Prostate gland (tissue), 2 donors: ENCODE measurements around the gene UVRAG. TPM values are rescaled to one million over a fixed set of nuclear protein-coding genes. Genes with fewer than 3 reads are reported as not detected.

ENCODE experiments used
- DNase-seq: peaks from one replicate; pipeline ENCODE4 v3.0.0-alpha.2; 2019; ENCODE audit warnings: low spot score
- H3K27ac ChIP-seq, 2 donors: fragments of 200-600 bp; sonication (generic); 2 replicates each; pipeline ENCODE4 v1.5.1; 2017 to 2019
- H3K27me3 ChIP-seq: fragments of 200-600 bp; sonication (generic); replicated peaks from 2 replicates; pipeline ENCODE4 v1.5.1; 2019; ENCODE audit not compliant: insufficient read depth
- H3K36me3 ChIP-seq, 2 donors: fragments of 200-600 bp; sonication (generic); 1 replicate in 1 of 2; 2 replicates in 1 of 2; pipeline versions ENCODE4 v1.5.1 to v1.8.1; 2017 to 2019
- H3K4me1 ChIP-seq: fragments of 200-600 bp; sonication (generic); replicated peaks from 2 replicates; pipeline ENCODE4 v1.5.1; 2019
- H3K4me3 ChIP-seq, 2 donors: fragments of 200-600 bp; sonication (generic); 2 replicates each; pipeline ENCODE4 v1.5.1; 2017 to 2019
- H3K9me3 ChIP-seq: fragments of 200-600 bp; sonication (generic); 2 replicates; pipeline ENCODE4 v1.5.1; 2017
- POLR2A ChIP-seq: fragments of 450-650 bp; IDR thresholded peaks from one replicate; pipeline ENCODE4 v1.6.1; 2016; ENCODE audit warnings: antibody characterized with exemption, mild to moderate bottlenecking
- POLR2AphosphoS5 ChIP-seq: sonication (generic); formaldehyde crosslinking; IDR thresholded peaks from one replicate; pipeline ENCODE4 v1.6.1; 2017; ENCODE audit warnings: antibody characterized with exemption
- WGBS: methylation state at CpG from one replicate; pipeline ENCODE4 v1.1.5; 2018; 5-methylcytosine and 5-hydroxymethylcytosine counted together
- intact Hi-C: fragments of 100-400 bp; cut with DNase I; formaldehyde crosslinking; loops from one replicate; pipeline ENCODE4 v1.14.2; 2022
- total RNA-seq, 2 donors: library from RNA; depleted of rRNA; stranded (reverse); fragments of >200 nt; gene quantifications; one replicate each; pipeline ENCODE4 v1.1.0, GENCODE V29; 2016
- TF ChIP-seq, protein P1 (sequence below), 4 experiments: fragments of 200-600 bp in 2 of 4; fragments of 450-650 bp in 2 of 4; sonication (generic) in 2 of 4; IDR thresholded peaks; 1 replicate in 3 of 4; 2 replicates in 1 of 4; pipeline ENCODE4 v1.5.1; 2016 to 2019; ENCODE audit warnings: antibody characterized with exemption in 4 of 4, mild to moderate bottlenecking in 2 of 4, moderate library complexity in 2 of 4

Gene UVRAG
- total RNA-seq, 2 donors from 2014 or later, result 13.9 to 25.2 TPM

DNA sequence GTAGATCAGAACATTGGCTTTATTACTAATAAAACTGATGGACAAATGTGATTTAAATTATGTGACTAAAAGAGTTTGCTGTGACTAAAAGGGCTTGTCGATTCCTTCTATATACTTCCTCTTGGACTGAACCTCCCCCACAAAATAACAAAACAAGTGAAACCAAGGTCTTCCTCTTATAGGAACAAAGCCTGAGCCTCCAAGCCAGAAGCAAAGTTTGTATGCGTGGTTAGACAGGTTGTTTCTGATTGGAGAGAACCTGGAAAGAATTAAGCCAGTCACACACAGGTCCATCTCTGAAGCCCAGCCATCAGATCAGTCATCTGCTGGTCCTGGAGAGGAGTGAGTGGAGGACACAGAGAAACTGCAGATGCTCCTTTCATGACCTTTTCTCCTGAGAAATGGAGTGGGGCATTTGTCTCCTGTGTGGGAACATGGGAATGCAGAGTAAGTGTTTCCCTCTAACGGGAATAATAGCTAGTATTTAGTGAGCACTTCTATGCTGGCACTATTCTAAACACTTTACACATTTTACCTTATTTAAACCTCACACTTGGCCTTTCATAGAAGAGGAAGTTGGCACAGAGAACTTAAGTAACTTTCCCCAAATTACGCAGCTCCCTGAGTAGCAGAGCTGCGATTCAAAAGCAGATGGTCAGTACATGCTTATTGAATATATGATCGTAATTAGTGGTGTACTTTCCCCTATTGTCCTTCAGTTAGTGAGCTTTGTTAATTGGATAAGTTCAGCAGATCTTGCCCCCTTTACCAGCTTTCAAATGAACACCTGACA is 77.1 kb downstream of the UVRAG start:
- intact Hi-C loops, result loop anchor here (5.0 kb wide), 1 partner anchor 425 kb away; no protein-coding TSS in a partner anchor
- WGBS, result 83% methylated on average over 6 of the region's 6 CpGs
- TF ChIP-seq POLR2AphosphoS5 (no peak), POLR2A (no peak)
- TF ChIP-seq, protein P1, sequence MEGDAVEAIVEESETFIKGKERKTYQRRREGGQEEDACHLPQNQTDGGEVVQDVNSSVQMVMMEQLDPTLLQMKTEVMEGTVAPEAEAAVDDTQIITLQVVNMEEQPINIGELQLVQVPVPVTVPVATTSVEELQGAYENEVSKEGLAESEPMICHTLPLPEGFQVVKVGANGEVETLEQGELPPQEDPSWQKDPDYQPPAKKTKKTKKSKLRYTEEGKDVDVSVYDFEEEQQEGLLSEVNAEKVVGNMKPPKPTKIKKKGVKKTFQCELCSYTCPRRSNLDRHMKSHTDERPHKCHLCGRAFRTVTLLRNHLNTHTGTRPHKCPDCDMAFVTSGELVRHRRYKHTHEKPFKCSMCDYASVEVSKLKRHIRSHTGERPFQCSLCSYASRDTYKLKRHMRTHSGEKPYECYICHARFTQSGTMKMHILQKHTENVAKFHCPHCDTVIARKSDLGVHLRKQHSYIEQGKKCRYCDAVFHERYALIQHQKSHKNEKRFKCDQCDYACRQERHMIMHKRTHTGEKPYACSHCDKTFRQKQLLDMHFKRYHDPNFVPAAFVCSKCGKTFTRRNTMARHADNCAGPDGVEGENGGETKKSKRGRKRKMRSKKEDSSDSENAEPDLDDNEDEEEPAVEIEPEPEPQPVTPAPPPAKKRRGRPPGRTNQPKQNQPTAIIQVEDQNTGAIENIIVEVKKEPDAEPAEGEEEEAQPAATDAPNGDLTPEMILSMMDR (IDR thresholded peaks at IDR 0.05), result no peak
- no peak overlapping the region for H3K4me3 ChIP-seq
- no peak for DNase-seq
- H3K36me3 ChIP-seq, result no peaks in the 10 kb centered on the region
- H3K27ac ChIP-seq, result no peak overlapping the region
- H3K27me3 ChIP-seq, result no peaks in the 10 kb centered on the region
- H3K9me3 ChIP-seq, result no peaks in the 10 kb centered on the region
- H3K4me1 ChIP-seq, result no peaks in the 10 kb centered on the region

DNA sequence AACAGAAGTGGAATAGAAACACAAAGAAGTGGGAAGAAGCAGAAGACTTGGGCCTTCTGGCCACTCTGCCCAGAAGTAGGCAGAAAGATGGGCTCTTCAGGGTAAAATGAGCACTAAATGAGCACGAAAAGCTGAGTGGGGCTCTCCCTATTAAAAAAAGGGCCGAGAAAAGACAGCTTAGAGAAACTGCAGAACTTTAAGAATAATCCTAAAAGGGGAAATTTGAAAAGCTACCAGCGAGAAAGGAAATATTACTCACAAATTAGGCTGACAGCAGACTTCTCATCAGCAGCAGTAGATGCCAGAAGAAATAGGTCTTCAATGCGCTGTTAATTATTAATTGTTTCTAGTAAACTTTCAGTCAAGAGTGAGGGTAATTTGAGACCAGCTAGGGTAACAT is 78.2 kb downstream of the UVRAG start:
- intact Hi-C loops, result loop anchor here (5.0 kb wide), 1 partner anchor 424 kb away; no protein-coding TSS in a partner anchor
- Histone ChIP-seq H3K27me3 (no peaks in the 10 kb centered on the region), H3K27ac (no peak overlapping the region), H3K9me3 (no peaks in the 10 kb centered on the region), H3K4me3 (no peak overlapping the region), H3K36me3 (no peaks in the 10 kb centered on the region), H3K4me1 (no peaks in the 10 kb centered on the region)
- no peak for TF ChIP-seq POLR2AphosphoS5
- TF ChIP-seq, protein P1 (IDR thresholded peaks at IDR 0.05), result no peak
- TF ChIP-seq POLR2A, result no peak
- 91% methylated on average over 4 of the region's 4 CpGs for WGBS
- no peak for DNase-seq

DNA sequence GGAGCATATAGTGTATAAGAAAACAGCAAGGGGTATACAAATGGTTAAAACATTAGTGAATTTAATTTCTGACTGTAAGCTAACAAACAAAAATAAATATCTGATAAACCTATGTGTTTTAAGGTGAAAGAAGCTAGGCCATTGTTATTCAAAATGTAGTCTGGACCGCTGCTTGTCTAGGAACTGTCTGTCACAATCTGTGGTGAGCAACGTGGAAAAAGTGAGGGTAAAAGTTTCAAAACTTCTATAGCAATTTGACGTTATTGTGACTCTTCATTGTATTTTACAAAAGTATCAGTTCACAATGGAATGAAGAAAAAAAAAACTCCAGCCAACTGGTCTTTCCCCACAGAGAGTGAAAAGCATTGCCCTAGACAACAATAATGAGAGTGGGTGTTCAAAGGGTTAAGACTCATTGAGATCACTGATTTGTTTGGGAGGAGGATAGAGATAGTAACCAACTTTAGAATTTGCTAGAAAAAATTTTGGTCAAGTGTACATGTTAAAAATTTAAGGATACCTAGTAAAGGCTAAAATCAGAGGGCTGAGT is 79.1 kb downstream of the UVRAG start:
- intact Hi-C loops, result loop anchor here (5.0 kb wide), 1 partner anchor 423 kb away; no protein-coding TSS in a partner anchor
- 68% methylated on average over 3 of the region's 3 CpGs for WGBS

DNA sequence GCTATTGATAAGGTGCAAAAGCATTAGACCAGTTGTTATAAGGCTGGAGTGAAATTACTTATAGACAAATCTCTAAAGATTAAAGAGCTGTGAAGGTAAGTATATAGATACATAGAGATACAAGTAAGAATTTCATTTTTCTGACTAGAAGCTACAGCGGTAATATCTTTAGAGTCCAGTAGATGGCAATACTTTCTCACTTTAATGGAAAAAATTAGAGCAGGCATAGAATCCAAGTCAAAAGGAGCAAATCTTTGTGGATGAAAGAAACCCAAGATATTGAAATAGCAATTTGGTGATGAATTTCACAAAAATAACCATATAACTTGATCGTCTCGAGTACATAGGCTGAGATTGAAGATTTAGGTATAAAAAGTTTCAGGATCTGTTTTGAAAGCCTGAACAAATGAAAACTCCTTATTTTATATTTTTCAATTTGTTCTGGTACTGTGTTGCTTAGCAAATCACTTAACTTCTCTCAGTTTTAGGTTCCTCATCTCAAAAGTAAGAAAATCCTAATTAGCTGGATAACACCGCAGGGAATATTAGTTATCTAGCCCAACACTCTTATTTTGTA is 81.9 kb downstream of the UVRAG start:
- Histone ChIP-seq H3K27me3 (no peaks in the 10 kb centered on the region), H3K4me3 (no peak overlapping the region), H3K9me3 (no peaks in the 10 kb centered on the region), H3K27ac (no peak overlapping the region), H3K36me3 (no peaks in the 10 kb centered on the region), H3K4me1 (no peaks in the 10 kb centered on the region)
- intact Hi-C loops, result loop anchor here (5.0 kb wide), 1 partner anchor 310 kb away; the partner anchor contains the start of gene WNT11
- no peak for TF ChIP-seq POLR2AphosphoS5
- TF ChIP-seq, protein P1 (IDR thresholded peaks at IDR 0.05), result peak; percentile 54 to 84 (median 72)
- TF ChIP-seq POLR2A, result no peak
- DNase-seq, result no peak
- WGBS, result 33% methylated on average over 4 of the region's 4 CpGs

More for the DNA sequence above, 79.1 kb downstream of the UVRAG start:
- Histone ChIP-seq H3K4me1 (no peaks in the 10 kb centered on the region), H3K36me3 (no peaks in the 10 kb centered on the region), H3K27ac (no peak overlapping the region), H3K27me3 (no peaks in the 10 kb centered on the region), H3K4me3 (no peak overlapping the region), H3K9me3 (no peaks in the 10 kb centered on the region)
- no peak for DNase-seq
- no peak for TF ChIP-seq POLR2AphosphoS5
- TF ChIP-seq POLR2A, result no peak
- TF ChIP-seq, protein P1 (IDR thresholded peaks at IDR 0.05), result no peak
